Common myeloid progenitor, CD34-positive (primary cell): ENCODE measurements around the gene LAT.

Experiments used
- CTCF ChIA-PET: fragments of 350-600 bp; sonication (Branson Sonifier 250); formaldehyde crosslinking; loops from one replicate; lab custom pipeline; 2021; ENCODE audit warnings: antibody characterized with exemption; lab: Charles Lee
- POLR2A ChIA-PET: fragments of 350-600 bp; sonication (Branson Sonifier 250); formaldehyde crosslinking; loops from one replicate; lab custom pipeline; 2021; ENCODE audit warnings: antibody characterized with exemption; lab: Charles Lee
- DNase-seq, 3 donors: peaks; one replicate each; pipeline versions ENCODE4 v3.0.0 to v3.0.0-alpha.2; 2013
- H3K27ac ChIP-seq, 2 experiments: 1 replicate in 1 of 2; 2 replicates in 1 of 2; pipeline ENCODE4 v1.7.0; 2013; ENCODE audit warnings: inconsistent platforms in 2 of 2, low read length in 2 of 2, mild to moderate bottlenecking in 2 of 2, low read depth in 1 of 2, moderate library complexity in 1 of 2; ENCODE audit not compliant: severe bottlenecking in 2 of 2, insufficient read depth in 1 of 2, poor library complexity in 1 of 2
- H3K27me3 ChIP-seq, 5 experiments: replicated peaks in 2 of 5; 1 replicate in 3 of 5; 2 replicates in 2 of 5; pipeline versions ENCODE4 v1.6.1 to v1.7.0; 2013; ENCODE audit warnings: low read length in 4 of 5, mild to moderate bottlenecking in 2 of 5, moderate library complexity in 2 of 5, inconsistent platforms in 1 of 5; ENCODE audit not compliant: insufficient read depth in 5 of 5, control insufficient read depth in 4 of 5
- H3K36me3 ChIP-seq, 4 experiments: 1 replicate in 2 of 4; 2 replicates in 2 of 4; pipeline versions ENCODE4 v1.6.1 to v1.7.0; 2013; ENCODE audit warnings: low read length in 3 of 4, control low read depth in 1 of 4, mild to moderate bottlenecking in 1 of 4; ENCODE audit not compliant: control insufficient read depth in 4 of 4, insufficient read depth in 4 of 4
- H3K4me1 ChIP-seq, 4 experiments: 1 replicate in 3 of 4; 2 replicates in 1 of 4; pipeline versions ENCODE4 v1.6.1 to v1.7.1; 2013; ENCODE audit warnings: low read length in 3 of 4, mild to moderate bottlenecking in 3 of 4, control low read depth in 1 of 4, inconsistent platforms in 1 of 4, moderate library complexity in 1 of 4; ENCODE audit not compliant: control insufficient read depth in 4 of 4, insufficient read depth in 4 of 4; ENCODE audit errors: control extremely low read depth in 1 of 4
- H3K4me3 ChIP-seq, 7 experiments: 1 replicate in 4 of 7; 2 replicates in 3 of 7; pipeline versions ENCODE4 v1.5.1 to v1.7.0; 2013; ENCODE audit warnings: mild to moderate bottlenecking in 7 of 7, low read length in 6 of 7, moderate library complexity in 6 of 7, inconsistent platforms in 2 of 7, low read depth in 2 of 7, control low read depth in 1 of 7; ENCODE audit not compliant: insufficient read depth in 4 of 7, control insufficient read depth in 1 of 7; ENCODE audit errors: extremely low read depth in 1 of 7
- H3K9me3 ChIP-seq, 5 experiments: 1 replicate in 4 of 5; 2 replicates in 1 of 5; pipeline versions ENCODE4 v1.6.1 to v1.7.1; 2013; ENCODE audit warnings: low read length in 4 of 5, mild to moderate bottlenecking in 2 of 5, inconsistent platforms in 1 of 5, low read depth in 1 of 5, moderate library complexity in 1 of 5; ENCODE audit not compliant: control insufficient read depth in 4 of 5, insufficient read depth in 2 of 5; ENCODE audit errors: control extremely low read depth in 1 of 5
- WGBS: methylation state at CpG from one replicate; pipeline ENCODE4 v1.1.5; 2013; ENCODE audit not compliant: insufficient coverage; 5-methylcytosine and 5-hydroxymethylcytosine counted together

The LAT gene

DNA sequence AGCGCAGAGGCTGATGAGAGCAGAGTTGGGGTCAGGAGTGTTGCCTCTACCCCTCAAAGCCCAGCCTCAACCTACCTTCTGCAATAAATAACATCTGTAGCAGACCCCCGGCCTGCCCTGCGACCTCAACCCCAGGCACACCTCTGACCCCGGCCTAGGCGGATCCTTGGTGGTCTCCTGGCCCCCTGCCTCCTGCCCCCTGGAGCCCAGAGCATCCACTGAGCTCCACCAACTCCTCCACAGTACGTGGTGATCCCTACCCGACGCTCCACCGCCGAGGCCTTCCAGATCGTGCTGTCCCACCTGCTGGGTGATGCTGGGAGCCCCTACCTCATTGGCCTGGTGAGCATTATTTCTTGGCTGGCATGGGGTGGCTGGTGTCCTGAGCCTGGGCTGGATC lies 1.9 kb upstream of the LAT start:
- POLR2A ChIA-PET, result no interaction called here

DNA sequence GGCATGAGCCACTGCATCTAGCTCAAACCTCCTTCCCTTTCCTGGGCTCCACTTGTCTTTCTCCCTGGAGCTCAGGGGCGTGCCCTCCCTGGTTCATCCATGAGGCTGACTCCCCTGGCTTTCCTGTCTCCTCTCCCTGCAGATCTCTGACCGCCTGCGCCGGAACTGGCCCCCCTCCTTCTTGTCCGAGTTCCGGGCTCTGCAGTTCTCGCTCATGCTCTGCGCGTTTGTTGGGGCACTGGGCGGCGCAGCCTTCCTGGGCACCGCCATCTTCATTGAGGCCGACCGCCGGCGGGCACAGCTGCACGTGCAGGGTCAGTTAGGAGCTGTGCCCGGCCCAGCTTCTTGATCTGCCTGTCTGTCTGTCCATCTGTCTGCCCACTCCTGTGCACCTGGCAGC lies 1.2 kb upstream of the LAT start:
- H3K27me3 ChIP-seq, result no peaks in the 10 kb centered on the region
- WGBS, result 98% methylated on average over 18 of the region's 18 CpGs
- no peak overlapping the region for H3K27ac ChIP-seq
- peaks cover 0 to 20% (median 10%) of the 10 kb centered on the region in 5 experiments for H3K9me3 ChIP-seq
- DNase-seq, result no peak
- H3K36me3 ChIP-seq, result peaks cover 0 to 50% (median 33%) of the 10 kb centered on the region in 4 experiments
- ChIA-PET POLR2A (no interaction called here), CTCF (interaction anchor here (1.3 to 1.5 kb wide), 2 partner anchors 10 to 24 kb away, joined by 3 to 4 read pairs; partner anchors contain the start of gene SPNS1)
- peaks cover 0 to 25% (median 23%) of the 10 kb centered on the region in 4 experiments for H3K4me1 ChIP-seq
- peak overlapping the region in 1 of 7 experiments; percentile 4 for H3K4me3 ChIP-seq

More for the DNA sequence above, 1.9 kb upstream of the LAT start:
- no peak for DNase-seq
- 98% methylated on average over 10 of the region's 11 CpGs for WGBS
- Histone ChIP-seq H3K4me1 (peaks cover 0 to 25% (median 23%) of the 10 kb centered on the region in 4 experiments), H3K27me3 (no peaks in the 10 kb centered on the region), H3K27ac (no peak overlapping the region), H3K4me3 (no peak overlapping the region), H3K36me3 (peaks cover 2 to 55% (median 37%) of the 10 kb centered on the region in 4 experiments), H3K9me3 (peaks cover 0 to 20% (median 10%) of the 10 kb centered on the region in 5 experiments)
- CTCF ChIA-PET, result interaction anchor here (1.0 to 1.5 kb wide), 2 partner anchors 9 to 24 kb away, joined by 3 to 4 read pairs; partner anchors contain the start of gene SPNS1

DNA sequence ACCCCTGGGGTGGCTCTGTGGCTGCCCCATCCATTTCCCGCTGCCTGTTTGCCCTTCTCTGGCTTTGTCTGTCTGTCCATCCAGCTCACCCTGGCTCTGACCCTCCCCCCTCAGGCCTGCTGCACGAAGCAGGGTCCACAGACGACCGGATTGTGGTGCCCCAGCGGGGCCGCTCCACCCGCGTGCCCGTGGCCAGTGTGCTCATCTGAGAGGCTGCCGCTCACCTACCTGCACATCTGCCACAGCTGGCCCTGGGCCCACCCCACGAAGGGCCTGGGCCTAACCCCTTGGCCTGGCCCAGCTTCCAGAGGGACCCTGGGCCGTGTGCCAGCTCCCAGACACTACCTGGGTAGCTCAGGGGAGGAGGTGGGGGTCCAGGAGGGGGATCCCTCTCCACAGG lies 761 bp upstream of the LAT start:
- 90% methylated on average over 2 of the region's 12 CpGs for WGBS
- Histone ChIP-seq H3K4me3 (peak overlapping the region in 4 of 7 experiments; percentile 34 to 67 (median 47)), H3K4me1 (peaks cover 0 to 25% (median 23%) of the 10 kb centered on the region in 4 experiments), H3K9me3 (peaks cover 0 to 20% (median 10%) of the 10 kb centered on the region in 5 experiments), H3K27ac (no peak overlapping the region), H3K36me3 (peaks cover 0 to 45% (median 31%) of the 10 kb centered on the region in 4 experiments), H3K27me3 (no peaks in the 10 kb centered on the region)
- DNase-seq, result no peak
- POLR2A ChIA-PET, result no interaction called here
- CTCF ChIA-PET, result interaction anchor here (1.3 to 1.5 kb wide), 2 partner anchors 23 to 27 kb away, joined by 3 to 6 read pairs; no protein-coding TSS in a partner anchor

DNA sequence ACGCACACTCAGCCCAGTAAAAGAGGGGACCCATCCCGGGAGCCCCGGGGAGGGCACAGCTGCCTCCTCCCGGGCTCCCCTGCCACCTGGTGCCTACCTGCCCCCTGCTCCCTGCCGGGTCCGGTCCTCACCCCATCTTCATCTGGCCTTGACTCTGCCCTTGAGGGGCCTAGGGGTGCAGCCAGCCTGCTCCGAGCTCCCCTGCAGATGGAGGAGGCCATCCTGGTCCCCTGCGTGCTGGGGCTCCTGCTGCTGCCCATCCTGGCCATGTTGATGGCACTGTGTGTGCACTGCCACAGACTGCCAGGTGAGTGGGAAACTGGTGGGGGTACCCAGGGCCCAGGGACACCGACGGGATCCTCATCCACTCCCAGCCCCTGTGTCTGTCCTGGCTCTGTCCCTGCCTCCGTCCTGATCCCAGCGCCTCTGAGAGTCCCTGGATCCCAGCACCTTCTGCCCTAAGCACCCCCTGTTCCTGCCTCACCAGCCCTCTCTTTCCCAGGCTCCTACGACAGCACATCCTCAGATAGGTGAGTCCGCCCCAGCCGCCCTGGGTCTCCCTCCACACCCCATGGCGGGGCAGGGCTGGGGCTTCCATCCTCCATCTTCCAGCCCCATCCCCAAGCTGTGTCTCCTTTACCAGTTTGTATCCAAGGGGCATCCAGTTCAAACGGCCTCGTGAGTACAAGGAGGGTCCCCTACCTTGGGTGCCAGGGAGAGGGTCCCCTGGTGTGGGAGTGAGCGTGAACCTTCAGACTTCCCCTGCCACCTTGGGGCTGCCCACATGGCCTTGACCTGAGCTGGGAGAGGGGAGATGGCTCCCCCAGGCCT lies 574 bp downstream of the LAT start:
- H3K36me3 ChIP-seq, result peaks cover 0 to 44% (median 28%) of the 10 kb centered on the region in 4 experiments
- peaks cover 0 to 20% (median 10%) of the 10 kb centered on the region in 5 experiments for H3K9me3 ChIP-seq
- CTCF ChIA-PET, result interaction anchor here (0.5 to 2.0 kb wide), 6 partner anchors 8 to 26 kb away, joined by 3 to 9 read pairs (median 4); partner anchors contain the start of gene SPNS1
- POLR2A ChIA-PET, result no interaction called here
- peaks cover 0 to 25% (median 23%) of the 10 kb centered on the region in 4 experiments for H3K4me1 ChIP-seq
- peak overlapping the region in 2 of 7 experiments; percentile 47 to 54 for H3K4me3 ChIP-seq
- 53% methylated on average over 15 of the region's 19 CpGs for WGBS
- no peak for DNase-seq
- no peaks in the 10 kb centered on the region for H3K27me3 ChIP-seq
- H3K27ac ChIP-seq, result no peak overlapping the region

DNA sequence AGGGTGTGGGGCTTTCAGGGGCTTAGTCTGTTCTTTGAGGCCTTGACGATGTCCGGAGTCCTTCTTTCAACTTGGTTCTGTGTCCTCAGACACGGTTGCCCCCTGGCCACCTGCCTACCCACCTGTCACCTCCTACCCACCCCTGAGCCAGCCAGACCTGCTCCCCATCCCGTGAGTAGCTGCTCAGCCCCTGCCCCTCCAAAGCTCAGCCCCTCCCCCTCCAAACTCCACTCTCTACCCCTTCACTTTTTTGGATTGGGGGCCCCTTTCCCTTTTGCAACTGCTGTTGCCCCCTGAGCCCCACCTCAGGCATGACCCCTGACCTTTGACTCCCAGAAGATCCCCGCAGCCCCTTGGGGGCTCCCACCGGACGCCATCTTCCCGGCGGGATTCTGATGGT lies 1.2 kb downstream of the LAT start:
- ChIA-PET POLR2A (no interaction called here), CTCF (interaction anchor here (0.5 to 2.0 kb wide), 3 partner anchors 9 to 14 kb away, joined by 3 to 9 read pairs (median 3); no protein-coding TSS in a partner anchor)
- Histone ChIP-seq H3K27me3 (no peaks in the 10 kb centered on the region), H3K4me3 (peak overlapping the region in 1 of 7 experiments; percentile 47), H3K4me1 (peaks cover 0 to 25% (median 23%) of the 10 kb centered on the region in 4 experiments), H3K27ac (no peak overlapping the region), H3K9me3 (peaks cover 0 to 20% (median 10%) of the 10 kb centered on the region in 5 experiments), H3K36me3 (peaks cover 0 to 41% (median 24%) of the 10 kb centered on the region in 4 experiments)
- DNase-seq, result no peak
- WGBS, result 92% methylated on average over 3 of the region's 9 CpGs

DNA sequence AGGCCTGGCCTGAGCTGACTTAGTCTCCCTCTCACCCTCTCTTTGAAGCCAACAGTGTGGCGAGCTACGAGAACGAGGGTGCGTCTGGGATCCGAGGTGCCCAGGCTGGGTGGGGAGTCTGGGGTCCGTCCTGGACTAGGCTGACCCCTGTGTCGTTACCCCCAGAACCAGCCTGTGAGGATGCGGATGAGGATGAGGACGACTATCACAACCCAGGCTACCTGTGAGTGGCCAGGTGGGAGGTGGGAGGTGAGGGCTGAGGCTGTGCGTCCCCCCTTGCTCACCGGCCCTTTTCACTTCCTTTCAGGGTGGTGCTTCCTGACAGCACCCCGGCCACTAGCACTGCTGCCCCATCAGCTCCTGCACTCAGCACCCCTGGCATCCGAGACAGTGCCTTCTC lies 1.6 kb downstream of the LAT start:
- no peaks in the 10 kb centered on the region for H3K27me3 ChIP-seq
- H3K9me3 ChIP-seq, result peaks cover 0 to 18% (median 10%) of the 10 kb centered on the region in 5 experiments
- H3K4me1 ChIP-seq, result peaks cover 0 to 25% (median 23%) of the 10 kb centered on the region in 4 experiments
- POLR2A ChIA-PET, result no interaction called here
- 89% methylated on average over 11 of the region's 13 CpGs for WGBS
- H3K27ac ChIP-seq, result no peak overlapping the region
- CTCF ChIA-PET, result interaction anchor here (1.0 to 2.0 kb wide), 2 partner anchors 10 to 43 kb away, joined by 3 to 9 read pairs; no protein-coding TSS in a partner anchor
- peaks cover 0 to 36% (median 21%) of the 10 kb centered on the region in 4 experiments for H3K36me3 ChIP-seq
- no peak for DNase-seq
- H3K4me3 ChIP-seq, result peak overlapping the region in 1 of 7 experiments; percentile 19
